HG03521 (cell line): ENCODE data around the gene CSH2.
A peak's percentile ranks its signal among the peaks of the same experiment; 100 is the strongest.

Experiments
- ATAC-seq: cut with Tn5 transposase; IDR thresholded peaks from one replicate; pipeline ENCODE4 v1.9.1; 2021; ENCODE audit warnings: mild to moderate bottlenecking, moderate library complexity; ENCODE audit not compliant: unreplicated experiment

The CSH2 gene

GRCh38 chr17:63837480-63837879 is 36.0 kb downstream of the CSH2 start:
- no peak for ATAC-seq

GRCh38 chr17:63836811-63837210 is 36.7 kb downstream of the CSH2 start:
- no peak for ATAC-seq

GRCh38 chr17:63835167-63835720 is 38.2 kb downstream of the CSH2 start:
- no peak for ATAC-seq

- ATAC-seq = peak; percentile 40
Measured at GRCh38 chr17:63834431-63835166, 38.9 kb downstream of the CSH2 start.

GRCh38 chr17:63833741-63834373 is 39.6 kb downstream of the CSH2 start:
- no peak for ATAC-seq

GRCh38 chr17:63833026-63833740 is 40.3 kb downstream of the CSH2 start:
- no peak for ATAC-seq

- no peak for ATAC-seq
Measured at GRCh38 chr17:63832455-63832854, 41.0 kb downstream of the CSH2 start.

- no peak for ATAC-seq
Measured at GRCh38 chr17:63832014-63832413, 41.5 kb downstream of the CSH2 start.

GRCh38 chr17:63831505-63831904 is 42.0 kb downstream of the CSH2 start:
- no peak for ATAC-seq

- no peak for ATAC-seq
Measured at GRCh38 chr17:63830904-63831491, 42.5 kb downstream of the CSH2 start.

- ATAC-seq = no peak
Measured at GRCh38 chr17:63830278-63830677, 43.2 kb downstream of the CSH2 start.

- no peak for ATAC-seq
Measured at GRCh38 chr17:63828936-63829335, 44.5 kb downstream of the CSH2 start.

GRCh38 chr17:63827801-63828221 is 45.7 kb downstream of the CSH2 start:
- ATAC-seq = no peak

- ATAC-seq = peak; percentile 78
Measured at GRCh38 chr17:63827002-63827800, 46.3 kb downstream of the CSH2 start, which contains the start of the genes FTSJ3 and PSMC5. TSS of gene FTSJ3 (minus strand) at chr17:63827663. CDS start at chr17:63826902, 761 bp downstream. TSS of gene PSMC5 (plus strand) at chr17:63827431. CDS start at chr17:63827491, 60 bp downstream.

- ATAC-seq = peak; percentile 4
Measured at GRCh38 chr17:63826468-63827001, 46.9 kb downstream of the CSH2 start.

- ATAC-seq = no peak
Measured at GRCh38 chr17:63824362-63824761, 49.1 kb downstream of the CSH2 start.

GRCh38 chr17:63823659-63824331 is 49.7 kb downstream of the CSH2 start:
- no peak for ATAC-seq

- ATAC-seq = no peak
Measured at GRCh38 chr17:63822537-63822936, 50.9 kb downstream of the CSH2 start.
